Measurements from ENCODE around the gene ZBTB39.
"Not testable (repeated sequence)": the region's sequence is repeated elsewhere in the genome, so short reads cannot be mapped to it uniquely, and the experiment has no call there.

ZBTB39 gene

GRCh38 chr12:57005980-57006808, at the start of gene ZBTB39:
ZBTB39 (minus strand) TSS chr12:57006546; CDS start chr12:57004917, 1,629 bp downstream.
- no peak for DNase-seq

- DNase-seq, result no peak
Observed at GRCh38 chr12:57055824-57056223, 49.5 kb upstream of the ZBTB39 start.

- not testable (repeated sequence) for DNase-seq
Observed at GRCh38 chr12:57053901-57054300, 47.6 kb upstream of the ZBTB39 start.

GRCh38 chr12:57053146-57053545, 46.8 kb upstream of the ZBTB39 start:
- DNase-seq, result not testable (repeated sequence)

- DNase-seq, result no peak
Observed at GRCh38 chr12:57051011-57051410, 44.7 kb upstream of the ZBTB39 start.

- DNase-seq, result no peak
Observed at GRCh38 chr12:57049890-57050289, 43.5 kb upstream of the ZBTB39 start, which contains the start of gene MYO1A. MYO1A (minus strand) TSS chr12:57050129; CDS start chr12:57048323, 1,806 bp downstream.

- DNase-seq, result no peak
Observed at GRCh38 chr12:57049119-57049446, 42.7 kb upstream of the ZBTB39 start.

GRCh38 chr12:57048423-57049118, 42.2 kb upstream of the ZBTB39 start:
- DNase-seq, result no peak

GRCh38 chr12:57047981-57048380, 41.6 kb upstream of the ZBTB39 start:
- DNase-seq, result no peak

GRCh38 chr12:57046947-57047890, 40.9 kb upstream of the ZBTB39 start:
- no peak for DNase-seq

- no peak for DNase-seq
Observed at GRCh38 chr12:57046086-57046791, 39.9 kb upstream of the ZBTB39 start.

- no peak for DNase-seq
Observed at GRCh38 chr12:57044889-57045288, 38.5 kb upstream of the ZBTB39 start.

- no peak for DNase-seq
Observed at GRCh38 chr12:57044468-57044867, 38.1 kb upstream of the ZBTB39 start.

- DNase-seq, result no peak
Observed at GRCh38 chr12:57042695-57043094, 36.3 kb upstream of the ZBTB39 start.

GRCh38 chr12:57040750-57041149, 34.4 kb upstream of the ZBTB39 start:
- DNase-seq, result no peak

- no peak for DNase-seq
Observed at GRCh38 chr12:57040211-57040610, 33.9 kb upstream of the ZBTB39 start.

GRCh38 chr12:57039016-57039798, 32.9 kb upstream of the ZBTB39 start:
- no peak for DNase-seq

GRCh38 chr12:57037264-57037663, 30.9 kb upstream of the ZBTB39 start:
- DNase-seq, result no peak

- DNase-seq, result no peak
Observed at GRCh38 chr12:57033431-57033830, 27.1 kb upstream of the ZBTB39 start.

- no peak for DNase-seq
Observed at GRCh38 chr12:57031789-57032188, 25.4 kb upstream of the ZBTB39 start.

- peak; percentile 28 for DNase-seq
Observed at GRCh38 chr12:57031138-57031725, 24.9 kb upstream of the ZBTB39 start.

Data from NCI-H1694 (cell line).